Measurements from ENCODE around the gene IKZF2. TPM values are rescaled to one million over a fixed set of nuclear protein-coding genes. Genes with fewer than 3 reads are reported as not detected.

Gene IKZF2
- polyA plus RNA-seq, 1 donor (not counting 4 experiments of a cell fraction or from before 2014, with no cell fraction given): 8.2 TPM

GRCh38 chr2:212975333-212975732 lies 176.1 kb downstream of the IKZF2 start:
- Histone ChIP-seq H3K9me3 (ENCODE audit: control insufficient read depth, low read depth, low read length) (no peaks in the 10 kb centered on the region), H3K4me3 (ENCODE audit: control insufficient read depth in 2 of 3, extremely low read depth in 1 of 3, insufficient read depth in 2 of 3, low read depth in 1 of 3, low read length in 3 of 3) (peak overlapping the region in 1 of 3 experiments; percentile 11), H2AFZ (ENCODE audit: control insufficient read depth, low read length) (peak overlapping the region; percentile 82), H3K9ac (ENCODE audit: control insufficient read depth, extremely low read depth, insufficient read depth, low read length) (peak overlapping the region; percentile 20), H3K27me3 (ENCODE audit: control insufficient read depth, extremely low read depth, insufficient read depth, low read length) (no peaks in the 10 kb centered on the region), H3K4me2 (ENCODE audit: control insufficient read depth, extremely low read depth, insufficient read depth, low read depth, low read length) (peak overlapping the region; percentile 54), H3K4me1 (ENCODE audit: control insufficient read depth, extremely low read depth, insufficient read depth, low read length) (peaks cover 20% of the 10 kb centered on the region), H4K20me1 (ENCODE audit: control insufficient read depth, extremely low read depth, insufficient read depth, low read length) (no peaks in the 10 kb centered on the region), H3K27ac (ENCODE audit: control insufficient read depth, insufficient read depth, low read length) (peak overlapping the region; percentile 8), H3K36me3 (ENCODE audit: control insufficient read depth in 2 of 2, extremely low read depth in 1 of 2, insufficient read depth in 2 of 2, low read length in 2 of 2) (no peaks in the 10 kb centered on the region), H3K9me1 (ENCODE audit: control insufficient read depth, extremely low read depth, insufficient read depth, low read length) (no peaks in the 10 kb centered on the region), H3K79me2 (ENCODE audit: control insufficient read depth, insufficient read depth, low read length) (no peaks in the 10 kb centered on the region)
- dilution Hi-C loops (cut with MboI; ENCODE audit: extremely low pct_ligation_motif_present, low sequenced_read_pairs): no loop called here
- DNase-seq (ENCODE audit: low read depth, low spot score) (no peak), FAIRE-seq (no peak)
- TF ChIP-seq EZH2 (IDR thresholded peaks at IDR 0.05; ENCODE audit: low read length): no peak
- no peak for TF ChIP-seq CTCF (optimal IDR thresholded peaks at IDR 0.05 in 1 of 3, IDR thresholded peaks at IDR 0.05 in 1 of 3, conservative IDR thresholded peaks at IDR 0.05 in 1 of 3; ENCODE audit: extremely low read depth in 1 of 3, insufficient read depth in 2 of 3, low read length in 3 of 3)

GRCh38 chr2:212974692-212975091 lies 176.7 kb downstream of the IKZF2 start:
- Histone ChIP-seq H3K27ac (ENCODE audit: control insufficient read depth, insufficient read depth, low read length) (peak overlapping the region; percentile 49), H3K4me2 (ENCODE audit: control insufficient read depth, extremely low read depth, insufficient read depth, low read depth, low read length) (peak overlapping the region; percentile 54), H2AFZ (ENCODE audit: control insufficient read depth, low read length) (no peak overlapping the region), H3K36me3 (ENCODE audit: control insufficient read depth in 2 of 2, extremely low read depth in 1 of 2, insufficient read depth in 2 of 2, low read length in 2 of 2) (no peaks in the 10 kb centered on the region), H3K4me3 (ENCODE audit: control insufficient read depth in 2 of 3, extremely low read depth in 1 of 3, insufficient read depth in 2 of 3, low read depth in 1 of 3, low read length in 3 of 3) (no peak overlapping the region), H3K9me3 (ENCODE audit: control insufficient read depth, low read depth, low read length) (no peaks in the 10 kb centered on the region), H3K4me1 (ENCODE audit: control insufficient read depth, extremely low read depth, insufficient read depth, low read length) (peaks cover 26% of the 10 kb centered on the region), H3K27me3 (ENCODE audit: control insufficient read depth, extremely low read depth, insufficient read depth, low read length) (no peaks in the 10 kb centered on the region), H3K9me1 (ENCODE audit: control insufficient read depth, extremely low read depth, insufficient read depth, low read length) (no peaks in the 10 kb centered on the region), H4K20me1 (ENCODE audit: control insufficient read depth, extremely low read depth, insufficient read depth, low read length) (no peaks in the 10 kb centered on the region), H3K9ac (ENCODE audit: control insufficient read depth, extremely low read depth, insufficient read depth, low read length) (no peak overlapping the region), H3K79me2 (ENCODE audit: control insufficient read depth, insufficient read depth, low read length) (no peaks in the 10 kb centered on the region)
- no peak for DNase-seq (ENCODE audit: low read depth, low spot score)
- dilution Hi-C loops (cut with MboI; ENCODE audit: extremely low pct_ligation_motif_present, low sequenced_read_pairs): no loop called here
- no peak for TF ChIP-seq EZH2 (IDR thresholded peaks at IDR 0.05; ENCODE audit: low read length)
- TF ChIP-seq CTCF (optimal IDR thresholded peaks at IDR 0.05 in 1 of 3, IDR thresholded peaks at IDR 0.05 in 1 of 3, conservative IDR thresholded peaks at IDR 0.05 in 1 of 3; ENCODE audit: extremely low read depth in 1 of 3, insufficient read depth in 2 of 3, low read length in 3 of 3): no peak
- FAIRE-seq: peak; percentile 76

Measured in keratinocyte (primary cell).